ENCODE data around the gene HNRNPR. TPM values are rescaled to one million over a fixed set of nuclear protein-coding genes. Genes with fewer than 3 reads are reported as not detected.
"Not testable (repeated sequence)": the region's sequence is repeated elsewhere in the genome, so short reads cannot be mapped to it uniquely, and the experiment has no call there.

Gene HNRNPR
- total RNA-seq, 2 donors from 2014 or later: 95.1 to 117 TPM

- DNase-seq (ENCODE audit: low spot score): no peak
- intact Hi-C loops (cut with DNase I): loop anchor here in 1 of 2 donors (10.0 kb wide), 1 partner anchor 61 kb away; no protein-coding TSS in a partner anchor
These were observed 618 bp downstream of the HNRNPR start for GRCh38 chr1:23343221-23344110.

- no peak for DNase-seq (ENCODE audit: low spot score)
- intact Hi-C loops (cut with DNase I): loop anchor here in 1 of 2 donors (10.0 kb wide), 1 partner anchor 63 kb away; no protein-coding TSS in a partner anchor
These were observed 2.0 kb downstream of the HNRNPR start for GRCh38 chr1:23341931-23342692.

- DNase-seq (ENCODE audit: low spot score): no peak
- intact Hi-C loops (cut with DNase I): loop anchor here in 1 of 2 donors (10.0 kb wide), 1 partner anchor 65 kb away; no protein-coding TSS in a partner anchor
These were observed 4.5 kb downstream of the HNRNPR start for GRCh38 chr1:23339632-23340031.

- intact Hi-C loops (cut with DNase I): no loop called here
- no peak for DNase-seq (ENCODE audit: low spot score)
These were observed 6.2 kb downstream of the HNRNPR start for GRCh38 chr1:23337869-23338268.

- intact Hi-C loops (cut with DNase I): no loop called here
- DNase-seq (ENCODE audit: low spot score): no peak
These were observed 12.4 kb downstream of the HNRNPR start for GRCh38 chr1:23331713-23332112.

GRCh38 chr1:23330846-23331245, 13.2 kb downstream of the HNRNPR start:
- intact Hi-C loops (cut with DNase I): no loop called here
- no peak for DNase-seq (ENCODE audit: low spot score)

GRCh38 chr1:23325393-23325792, 18.7 kb downstream of the HNRNPR start:
- no peak for DNase-seq (ENCODE audit: low spot score)
- intact Hi-C loops (cut with DNase I): no loop called here

- intact Hi-C loops (cut with DNase I): no loop called here
- DNase-seq (ENCODE audit: low spot score): no peak
These were observed 21.3 kb downstream of the HNRNPR start for GRCh38 chr1:23322770-23323169.

- intact Hi-C loops (cut with DNase I); DNase-seq (ENCODE audit: low spot score): not testable (repeated sequence)
These were observed 33.8 kb downstream of the HNRNPR start for GRCh38 chr1:23310280-23310679.

GRCh38 chr1:23304140-23304620, 39.9 kb downstream of the HNRNPR start:
- intact Hi-C loops (cut with DNase I): no loop called here
- DNase-seq (ENCODE audit: low spot score): no peak

- DNase-seq (ENCODE audit: low spot score): no peak
These were observed 40.6 kb downstream of the HNRNPR start for GRCh38 chr1:23303524-23303923.

GRCh38 chr1:23296931-23297330, 47.2 kb downstream of the HNRNPR start:
- no peak for DNase-seq (ENCODE audit: low spot score)
- intact Hi-C loops (cut with DNase I): no loop called here

More at GRCh38 chr1:23303524-23303923, 40.6 kb downstream of the HNRNPR start:
- intact Hi-C loops (cut with DNase I): no loop called here

- intact Hi-C loops (cut with DNase I): no loop called here
- DNase-seq (ENCODE audit: low spot score): no peak
These were observed 52.4 kb downstream of the HNRNPR start for GRCh38 chr1:23291706-23292105.

GRCh38 chr1:23290836-23291565, 53.1 kb downstream of the HNRNPR start:
- DNase-seq (ENCODE audit: low spot score): no peak
- intact Hi-C loops (cut with DNase I): no loop called here

GRCh38 chr1:23288671-23289070, 55.4 kb downstream of the HNRNPR start:
- intact Hi-C loops (cut with DNase I): no loop called here
- DNase-seq (ENCODE audit: low spot score): no peak

- intact Hi-C loops (cut with DNase I): no loop called here
- no peak for DNase-seq (ENCODE audit: low spot score)
These were observed 55.9 kb downstream of the HNRNPR start for GRCh38 chr1:23288201-23288600.

GRCh38 chr1:23286401-23286800, 57.7 kb downstream of the HNRNPR start:
- no peak for DNase-seq (ENCODE audit: low spot score)
- intact Hi-C loops (cut with DNase I): no loop called here

- no peak for DNase-seq (ENCODE audit: low spot score)
- intact Hi-C loops (cut with DNase I): no loop called here
These were observed 60.1 kb downstream of the HNRNPR start for GRCh38 chr1:23283667-23284602.
